ENCODE data around the gene HEXA. TPM values are rescaled to one million over a fixed set of nuclear protein-coding genes. Genes with fewer than 3 reads are reported as not detected.

HEXA gene
- total RNA-seq, 1 experiment from 2014 or later = 49.7 TPM

DNA sequence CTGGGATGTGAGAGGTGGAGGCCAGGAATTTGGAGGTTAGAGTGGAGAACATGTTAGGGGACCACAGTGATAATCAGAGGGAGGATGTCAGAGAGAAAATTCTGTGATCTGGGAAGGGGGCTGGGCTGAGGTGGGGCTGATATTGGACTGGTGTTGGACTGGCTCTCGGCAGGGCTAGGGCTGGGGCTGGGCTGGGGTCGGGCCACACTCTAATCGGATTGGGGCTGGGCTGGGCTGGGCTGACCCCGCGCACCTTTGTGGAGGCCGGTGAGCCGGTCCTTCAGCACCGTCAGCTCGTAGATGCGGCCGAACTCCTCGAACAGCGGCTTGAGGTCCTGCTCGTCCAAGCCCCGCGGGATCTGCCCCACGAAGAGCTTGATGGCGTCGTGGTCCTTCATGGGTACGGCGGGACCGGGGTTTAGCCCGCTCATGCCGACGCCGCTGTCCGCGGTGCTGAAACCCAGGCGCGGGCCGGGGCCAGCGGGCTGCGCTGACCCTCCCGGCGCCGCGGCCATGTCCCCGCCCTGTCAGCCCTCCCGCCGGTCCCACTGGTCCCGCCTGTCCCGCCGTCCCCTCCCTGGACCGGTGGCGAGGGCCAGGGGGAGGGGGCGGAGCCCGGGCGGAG lies 56.3 kb downstream of the HEXA start (continued):
- TF ChIP-seq, protein P1, sequence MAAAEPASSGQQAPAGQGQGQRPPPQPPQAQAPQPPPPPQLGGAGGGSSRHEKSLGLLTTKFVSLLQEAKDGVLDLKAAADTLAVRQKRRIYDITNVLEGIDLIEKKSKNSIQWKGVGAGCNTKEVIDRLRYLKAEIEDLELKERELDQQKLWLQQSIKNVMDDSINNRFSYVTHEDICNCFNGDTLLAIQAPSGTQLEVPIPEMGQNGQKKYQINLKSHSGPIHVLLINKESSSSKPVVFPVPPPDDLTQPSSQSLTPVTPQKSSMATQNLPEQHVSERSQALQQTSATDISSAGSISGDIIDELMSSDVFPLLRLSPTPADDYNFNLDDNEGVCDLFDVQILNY (CRISPR knock-in tag; IDR thresholded peaks at IDR 0.05) = peak; percentile 96
- TF ChIP-seq JAZF1 (CRISPR knock-in tag; IDR thresholded peaks at IDR 0.05) (no peak), MXD4 (CRISPR knock-in tag; IDR thresholded peaks at IDR 0.05; ENCODE audit: borderline replicate concordance) (no peak), ZNF138 (CRISPR knock-in tag; conservative IDR thresholded peaks at IDR 0.05) (peak; percentile 90), ESRRA (CRISPR knock-in tag; IDR thresholded peaks at IDR 0.05; ENCODE audit: borderline replicate concordance) (peak; percentile 98), NR1H2 (CRISPR knock-in tag; IDR thresholded peaks at IDR 0.05) (peak; percentile 72), ARID4B (CRISPR knock-in tag; IDR thresholded peaks at IDR 0.05; ENCODE audit: borderline replicate concordance) (peak; percentile 99), GABPB1 (CRISPR knock-in tag; IDR thresholded peaks at IDR 0.05) (no peak), TEAD4 (CRISPR knock-in tag; IDR thresholded peaks at IDR 0.05) (peak; percentile 97), HMGXB4 (CRISPR knock-in tag; IDR thresholded peaks at IDR 0.05) (peak; percentile 94), NFYB (CRISPR knock-in tag; conservative IDR thresholded peaks at IDR 0.05; ENCODE audit: low read depth) (peak; percentile 60), ATF2 (CRISPR knock-in tag; IDR thresholded peaks at IDR 0.05; ENCODE audit: borderline replicate concordance, low read depth) (peak; percentile 90), SMAD4 (CRISPR knock-in tag; IDR thresholded peaks at IDR 0.05) (peak; percentile 97), FOXJ3 (CRISPR knock-in tag; IDR thresholded peaks at IDR 0.05; ENCODE audit: borderline replicate concordance) (no peak), ELF4 (CRISPR knock-in tag; IDR thresholded peaks at IDR 0.05; ENCODE audit: low read depth) (peak; percentile 97), NFE2L1 (CRISPR knock-in tag; IDR thresholded peaks at IDR 0.05) (peak; percentile 98), IRF2 (CRISPR knock-in tag; IDR thresholded peaks at IDR 0.05; ENCODE audit: borderline replicate concordance, low read depth) (peak; percentile 92; the same call in 1 of the 2 replicates), PRDM15 (CRISPR knock-in tag; IDR thresholded peaks at IDR 0.05) (peak; percentile 72)
- TF ChIP-seq, protein P2, sequence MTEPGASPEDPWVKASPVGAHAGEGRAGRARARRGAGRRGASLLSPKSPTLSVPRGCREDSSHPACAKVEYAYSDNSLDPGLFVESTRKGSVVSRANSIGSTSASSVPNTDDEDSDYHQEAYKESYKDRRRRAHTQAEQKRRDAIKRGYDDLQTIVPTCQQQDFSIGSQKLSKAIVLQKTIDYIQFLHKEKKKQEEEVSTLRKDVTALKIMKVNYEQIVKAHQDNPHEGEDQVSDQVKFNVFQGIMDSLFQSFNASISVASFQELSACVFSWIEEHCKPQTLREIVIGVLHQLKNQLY (CRISPR knock-in tag; IDR thresholded peaks at IDR 0.05) = peak; percentile 96; the same call in 1 of the 2 replicates
- TF ChIP-seq, protein P3, sequence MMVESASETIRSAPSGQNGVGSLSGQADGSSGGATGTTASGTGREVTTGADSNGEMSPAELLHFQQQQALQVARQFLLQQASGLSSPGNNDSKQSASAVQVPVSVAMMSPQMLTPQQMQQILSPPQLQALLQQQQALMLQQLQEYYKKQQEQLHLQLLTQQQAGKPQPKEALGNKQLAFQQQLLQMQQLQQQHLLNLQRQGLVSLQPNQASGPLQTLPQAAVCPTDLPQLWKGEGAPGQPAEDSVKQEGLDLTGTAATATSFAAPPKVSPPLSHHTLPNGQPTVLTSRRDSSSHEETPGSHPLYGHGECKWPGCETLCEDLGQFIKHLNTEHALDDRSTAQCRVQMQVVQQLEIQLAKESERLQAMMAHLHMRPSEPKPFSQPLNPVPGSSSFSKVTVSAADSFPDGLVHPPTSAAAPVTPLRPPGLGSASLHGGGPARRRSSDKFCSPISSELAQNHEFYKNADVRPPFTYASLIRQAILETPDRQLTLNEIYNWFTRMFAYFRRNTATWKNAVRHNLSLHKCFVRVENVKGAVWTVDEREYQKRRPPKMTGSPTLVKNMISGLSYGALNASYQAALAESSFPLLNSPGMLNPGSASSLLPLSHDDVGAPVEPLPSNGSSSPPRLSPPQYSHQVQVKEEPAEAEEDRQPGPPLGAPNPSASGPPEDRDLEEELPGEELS (CRISPR knock-in tag; IDR thresholded peaks at IDR 0.05) = peak; percentile 99
- TF ChIP-seq, protein P4, sequence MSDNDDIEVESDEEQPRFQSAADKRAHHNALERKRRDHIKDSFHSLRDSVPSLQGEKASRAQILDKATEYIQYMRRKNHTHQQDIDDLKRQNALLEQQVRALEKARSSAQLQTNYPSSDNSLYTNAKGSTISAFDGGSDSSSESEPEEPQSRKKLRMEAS (CRISPR knock-in tag; IDR thresholded peaks at IDR 0.05) = peak; percentile 99
- TF ChIP-seq, protein P5, sequence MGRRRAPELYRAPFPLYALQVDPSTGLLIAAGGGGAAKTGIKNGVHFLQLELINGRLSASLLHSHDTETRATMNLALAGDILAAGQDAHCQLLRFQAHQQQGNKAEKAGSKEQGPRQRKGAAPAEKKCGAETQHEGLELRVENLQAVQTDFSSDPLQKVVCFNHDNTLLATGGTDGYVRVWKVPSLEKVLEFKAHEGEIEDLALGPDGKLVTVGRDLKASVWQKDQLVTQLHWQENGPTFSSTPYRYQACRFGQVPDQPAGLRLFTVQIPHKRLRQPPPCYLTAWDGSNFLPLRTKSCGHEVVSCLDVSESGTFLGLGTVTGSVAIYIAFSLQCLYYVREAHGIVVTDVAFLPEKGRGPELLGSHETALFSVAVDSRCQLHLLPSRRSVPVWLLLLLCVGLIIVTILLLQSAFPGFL (CRISPR knock-in tag; IDR thresholded peaks at IDR 0.05; ENCODE audit: borderline replicate concordance) = peak; percentile 95; the same call in 1 of the 2 replicates

Data from WTC11 (cell line).